Neuron (in vitro differentiated cells): Measurements from ENCODE around the gene DCAF15.

Experiments
- H2AFZ ChIP-seq: one replicate; pipeline ENCODE4 v1.6.1; 2013; ENCODE audit warnings: low read depth, mild to moderate bottlenecking, inconsistent platforms, low read length, moderate library complexity
- H3K27me3 ChIP-seq: one replicate; pipeline ENCODE4 v1.6.1; 2013; ENCODE audit warnings: low read length; ENCODE audit not compliant: insufficient read depth
- H3K36me3 ChIP-seq: one replicate; pipeline ENCODE4 v1.6.1; 2013; ENCODE audit warnings: low read length; ENCODE audit not compliant: insufficient read depth
- H3K4me1 ChIP-seq: one replicate; pipeline ENCODE4 v1.6.1; 2013; ENCODE audit warnings: low read length; ENCODE audit not compliant: insufficient read depth
- H3K4me3 ChIP-seq: 2 replicates; pipeline ENCODE4 v1.5.1; 2013; ENCODE audit warnings: mild to moderate bottlenecking, low read length, moderate library complexity
- H3K9me3 ChIP-seq: one replicate; pipeline ENCODE4 v1.6.1; 2013; ENCODE audit warnings: low read length

DCAF15 gene, protein sequence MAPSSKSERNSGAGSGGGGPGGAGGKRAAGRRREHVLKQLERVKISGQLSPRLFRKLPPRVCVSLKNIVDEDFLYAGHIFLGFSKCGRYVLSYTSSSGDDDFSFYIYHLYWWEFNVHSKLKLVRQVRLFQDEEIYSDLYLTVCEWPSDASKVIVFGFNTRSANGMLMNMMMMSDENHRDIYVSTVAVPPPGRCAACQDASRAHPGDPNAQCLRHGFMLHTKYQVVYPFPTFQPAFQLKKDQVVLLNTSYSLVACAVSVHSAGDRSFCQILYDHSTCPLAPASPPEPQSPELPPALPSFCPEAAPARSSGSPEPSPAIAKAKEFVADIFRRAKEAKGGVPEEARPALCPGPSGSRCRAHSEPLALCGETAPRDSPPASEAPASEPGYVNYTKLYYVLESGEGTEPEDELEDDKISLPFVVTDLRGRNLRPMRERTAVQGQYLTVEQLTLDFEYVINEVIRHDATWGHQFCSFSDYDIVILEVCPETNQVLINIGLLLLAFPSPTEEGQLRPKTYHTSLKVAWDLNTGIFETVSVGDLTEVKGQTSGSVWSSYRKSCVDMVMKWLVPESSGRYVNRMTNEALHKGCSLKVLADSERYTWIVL

DNA sequence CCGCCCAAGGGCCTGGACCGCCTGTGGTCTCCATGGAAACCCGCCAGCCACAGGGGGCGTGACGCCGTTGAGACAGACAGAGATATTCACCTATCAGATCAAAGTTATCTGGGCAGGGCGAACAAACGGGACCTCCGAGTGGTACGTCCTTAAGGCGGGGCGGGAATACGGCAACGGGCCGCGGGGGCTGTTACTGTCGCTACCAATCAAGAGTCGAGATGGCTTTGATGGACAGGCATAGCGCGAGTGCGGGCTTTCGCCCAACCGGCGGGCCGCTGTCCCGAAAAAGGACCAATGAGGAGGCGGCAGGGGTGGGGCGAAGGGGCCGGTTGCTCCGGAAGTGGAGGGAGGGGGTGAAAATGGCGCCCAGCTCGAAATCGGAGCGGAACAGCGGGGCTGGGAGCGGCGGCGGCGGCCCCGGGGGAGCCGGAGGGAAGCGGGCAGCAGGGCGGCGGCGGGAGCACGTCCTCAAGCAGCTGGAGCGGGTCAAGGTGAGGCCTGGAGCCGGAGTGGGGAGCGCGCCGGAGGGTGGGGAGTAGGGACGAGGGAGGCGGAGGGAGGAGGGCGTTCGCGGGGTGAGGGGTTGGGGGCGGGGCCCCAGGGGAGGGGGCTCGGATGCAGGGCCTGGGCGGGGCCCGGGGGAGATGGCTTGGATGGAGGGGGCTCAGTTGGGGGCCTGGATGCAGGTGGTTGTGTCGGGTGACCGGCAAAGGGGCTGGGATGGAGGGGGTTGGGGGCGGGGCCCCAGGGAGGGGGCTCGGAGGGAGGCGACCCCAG lies at the start of gene DCAF15:
Gene DCAF15, plus strand, starts transcription at position 356 of the 777 bp plus-strand sequence. Its CDS starts 4 bp downstream, at position 360.
- H3K4me3 ChIP-seq = peak within 1 kb of the TSS; percentile 89
- H3K9me3 ChIP-seq = no peaks in the 10 kb centered on the region
- peaks cover 7% of the 10 kb centered on the region for H3K4me1 ChIP-seq
- peak within 1 kb of the TSS; percentile 35 for H2AFZ ChIP-seq
- no peaks in the 10 kb centered on the region for H3K27me3 ChIP-seq
- H3K36me3 ChIP-seq = peaks cover 31% of the 10 kb centered on the region

DNA sequence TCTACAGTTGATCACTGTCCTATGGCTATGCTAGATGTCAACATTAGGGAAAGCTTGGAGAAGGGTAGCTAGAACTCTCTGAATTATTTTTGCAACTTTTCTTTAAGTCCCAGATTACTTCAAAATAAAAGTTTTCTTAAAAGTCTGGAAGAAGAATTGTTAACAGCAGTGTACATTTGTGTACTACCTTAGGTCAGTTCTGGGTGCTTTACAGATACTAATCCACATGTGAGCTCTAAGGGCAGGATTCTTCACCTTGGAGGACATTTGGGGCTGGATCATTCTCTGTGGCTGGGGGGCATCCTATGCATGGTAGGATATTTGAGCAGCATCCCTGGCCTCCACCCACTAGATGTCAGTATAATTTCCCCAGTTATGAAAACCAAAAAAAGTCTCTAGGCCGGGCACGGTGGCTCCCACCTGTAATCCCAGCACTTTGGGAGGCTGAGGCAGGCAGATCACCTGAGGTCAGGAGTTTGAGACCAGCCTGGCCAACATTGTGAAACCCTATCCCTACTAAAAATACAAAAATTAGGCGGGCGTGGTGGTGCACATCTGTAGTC lies 49.2 kb upstream of the DCAF15 start:
- Histone ChIP-seq H3K36me3 (no peaks in the 10 kb centered on the region), H3K9me3 (no peaks in the 10 kb centered on the region), H3K4me1 (no peaks in the 10 kb centered on the region), H3K27me3 (no peaks in the 10 kb centered on the region), H2AFZ (no peak overlapping the region), H3K4me3 (no peak overlapping the region)

DNA sequence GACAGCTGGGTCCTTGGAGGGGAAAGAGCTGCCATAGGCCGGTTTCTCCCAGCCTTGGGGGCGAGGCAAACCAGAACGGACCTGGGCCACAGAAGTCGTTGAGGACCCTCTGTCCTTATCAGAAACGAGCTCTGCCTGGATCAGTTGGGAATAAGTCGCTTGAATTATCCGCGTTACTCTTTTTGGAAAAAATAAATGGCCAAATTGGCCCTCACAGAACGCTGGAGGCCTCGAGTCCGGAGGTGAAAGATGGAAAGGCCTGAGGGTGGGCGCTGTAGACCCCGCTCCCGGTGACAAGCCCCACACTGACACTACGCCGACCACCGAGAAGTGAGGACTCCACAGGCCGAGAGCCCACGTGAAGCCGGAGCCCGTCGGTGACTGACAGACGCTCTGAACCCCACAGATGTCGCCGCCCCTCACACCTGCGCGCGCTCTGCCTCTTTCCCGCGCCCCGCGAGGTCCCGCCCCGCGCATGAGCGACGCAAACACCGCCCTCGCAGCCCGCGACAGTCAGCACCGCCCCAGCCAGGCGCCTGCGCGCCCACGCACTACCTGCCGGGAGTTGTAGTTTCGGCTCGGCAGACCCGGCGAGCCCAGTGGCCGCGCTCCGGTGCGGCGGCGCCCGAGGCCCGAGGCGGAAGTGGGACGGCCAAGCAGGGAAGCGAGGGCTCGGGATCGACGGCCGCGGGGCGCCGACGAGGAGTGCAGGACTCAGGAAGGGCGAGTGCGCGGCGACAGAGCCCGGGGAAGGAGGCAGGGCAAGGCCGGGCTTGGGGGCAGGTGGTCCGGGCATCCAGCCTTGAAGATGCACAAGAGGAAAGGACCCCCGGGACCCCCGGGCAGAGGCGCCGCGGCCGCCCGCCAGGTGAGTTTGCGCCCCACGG lies 46.4 kb upstream of the DCAF15 start, which contains the start of the genes BRME1 and CC2D1A:
Gene BRME1, minus strand, starts transcription at position 484 of the 887 bp plus-strand sequence. CDS start 1,225 bp downstream, outside the sequence.
Gene CC2D1A, plus strand, starts transcription at position 568 of the 887 bp plus-strand sequence. Its CDS starts 241 bp downstream, at position 809.
- H3K4me1 ChIP-seq = no peaks in the 10 kb centered on the region
- H3K4me3 ChIP-seq = peak within 1 kb of the TSS; percentile 78
- peak within 1 kb of the TSS; percentile 90 for H2AFZ ChIP-seq
- no peaks in the 10 kb centered on the region for H3K27me3 ChIP-seq
- peaks cover 10% of the 10 kb centered on the region for H3K36me3 ChIP-seq
- H3K9me3 ChIP-seq = no peaks in the 10 kb centered on the region

DNA sequence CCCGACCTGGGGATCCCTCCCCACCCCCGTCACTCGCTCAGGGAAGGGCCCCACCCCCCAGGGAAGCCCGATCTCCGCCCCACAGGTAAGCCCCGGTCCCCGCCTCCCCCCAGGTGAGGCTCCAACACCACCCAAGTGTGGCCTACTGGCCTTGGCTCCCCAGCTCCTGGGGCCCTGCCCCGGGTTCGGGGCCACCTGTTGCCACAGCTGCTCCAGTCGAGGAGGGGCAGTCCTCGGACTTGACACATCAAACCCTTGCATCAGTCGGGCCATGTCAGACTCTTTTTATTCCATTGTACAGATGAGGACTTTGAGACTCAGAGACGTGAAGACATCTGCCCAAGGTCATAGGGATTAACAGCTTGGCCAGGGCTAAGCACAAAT lies 45.8 kb upstream of the DCAF15 start:
- no peaks in the 10 kb centered on the region for H3K9me3 ChIP-seq
- H3K4me1 ChIP-seq = no peaks in the 10 kb centered on the region
- peak overlapping the region; percentile 78 for H3K4me3 ChIP-seq
- H3K36me3 ChIP-seq = peaks cover 14% of the 10 kb centered on the region
- no peaks in the 10 kb centered on the region for H3K27me3 ChIP-seq
- H2AFZ ChIP-seq = peak overlapping the region; percentile 90

DNA sequence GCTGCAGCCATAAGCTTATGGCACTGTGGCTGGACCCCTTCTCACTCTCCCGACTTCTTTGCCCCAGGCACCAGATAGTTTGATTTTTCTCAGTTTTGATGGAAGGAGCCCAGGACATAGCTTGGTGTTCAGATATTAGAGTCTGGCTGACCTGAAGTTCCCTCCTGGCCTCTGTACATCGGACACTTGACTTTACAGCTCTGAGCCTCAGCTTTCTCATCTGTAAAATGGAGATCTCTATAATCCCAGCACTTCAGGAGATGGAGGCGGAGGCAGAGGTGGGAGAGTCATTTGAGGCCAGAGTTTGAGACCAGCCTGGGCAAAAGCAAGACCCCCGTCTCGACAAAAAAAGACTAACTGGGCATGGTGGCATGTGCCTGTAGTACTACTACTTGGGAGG lies 45.4 kb upstream of the DCAF15 start:
- H3K9me3 ChIP-seq = no peaks in the 10 kb centered on the region
- H3K4me1 ChIP-seq = no peaks in the 10 kb centered on the region
- H2AFZ ChIP-seq = no peak overlapping the region
- H3K4me3 ChIP-seq = peak overlapping the region; percentile 78
- no peaks in the 10 kb centered on the region for H3K27me3 ChIP-seq
- H3K36me3 ChIP-seq = peaks cover 14% of the 10 kb centered on the region

DNA sequence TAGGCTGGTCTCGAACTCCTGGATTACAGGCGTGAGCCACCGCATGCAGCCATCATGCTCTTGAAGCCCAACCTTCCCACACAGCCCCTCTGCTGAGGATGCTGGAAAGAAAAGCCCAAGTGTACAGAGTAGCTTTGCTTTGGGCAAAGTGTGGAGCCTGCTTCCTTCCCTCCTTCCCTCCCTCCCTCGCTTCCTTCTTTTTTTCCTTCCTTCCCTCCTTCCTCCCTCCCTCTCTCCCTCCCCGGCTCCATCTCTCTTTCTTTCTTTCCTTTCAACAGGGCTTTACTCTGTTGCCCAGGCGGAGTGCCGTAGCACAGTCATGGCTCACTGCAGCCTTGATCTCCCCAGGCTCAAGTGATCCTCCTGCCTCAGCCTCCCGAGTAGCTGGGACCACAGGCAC lies 43.6 kb upstream of the DCAF15 start:
- Histone ChIP-seq H3K9me3 (no peaks in the 10 kb centered on the region), H3K27me3 (no peaks in the 10 kb centered on the region), H2AFZ (no peak overlapping the region), H3K4me1 (no peaks in the 10 kb centered on the region), H3K4me3 (no peak overlapping the region), H3K36me3 (peaks cover 29% of the 10 kb centered on the region)

DNA sequence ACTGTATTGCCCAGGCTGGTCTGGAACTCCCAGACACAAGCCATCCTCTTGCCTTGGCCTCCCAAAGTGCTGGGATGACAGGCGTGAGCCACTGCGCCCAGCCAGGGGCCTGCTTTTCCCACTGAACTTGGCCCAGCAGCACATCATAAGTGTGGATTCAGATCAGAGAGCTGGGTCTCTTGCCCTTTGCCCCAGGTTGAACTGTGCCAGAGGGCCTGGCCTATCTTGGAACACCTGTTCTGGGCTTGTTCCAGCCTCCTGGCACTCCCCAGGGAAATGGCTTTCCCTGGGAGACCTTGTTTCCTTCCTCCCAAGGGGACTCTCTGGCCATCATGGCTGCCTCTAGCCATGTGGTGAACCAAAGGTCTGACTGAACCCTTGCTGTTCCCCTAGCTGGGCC lies 42.9 kb upstream of the DCAF15 start:
- Histone ChIP-seq H2AFZ (no peak overlapping the region), H3K27me3 (no peaks in the 10 kb centered on the region), H3K4me1 (no peaks in the 10 kb centered on the region), H3K9me3 (no peaks in the 10 kb centered on the region), H3K36me3 (peaks cover 29% of the 10 kb centered on the region), H3K4me3 (no peak overlapping the region)

- no peaks in the 10 kb centered on the region for H3K27me3 ChIP-seq
- H3K9me3 ChIP-seq = no peaks in the 10 kb centered on the region
- H2AFZ ChIP-seq = no peak overlapping the region
- no peak overlapping the region for H3K4me3 ChIP-seq
- peaks cover 49% of the 10 kb centered on the region for H3K36me3 ChIP-seq
- no peaks in the 10 kb centered on the region for H3K4me1 ChIP-seq
These were observed 39.0 kb upstream of the DCAF15 start for GRCh38 chr19:13913352-13913751.

DNA sequence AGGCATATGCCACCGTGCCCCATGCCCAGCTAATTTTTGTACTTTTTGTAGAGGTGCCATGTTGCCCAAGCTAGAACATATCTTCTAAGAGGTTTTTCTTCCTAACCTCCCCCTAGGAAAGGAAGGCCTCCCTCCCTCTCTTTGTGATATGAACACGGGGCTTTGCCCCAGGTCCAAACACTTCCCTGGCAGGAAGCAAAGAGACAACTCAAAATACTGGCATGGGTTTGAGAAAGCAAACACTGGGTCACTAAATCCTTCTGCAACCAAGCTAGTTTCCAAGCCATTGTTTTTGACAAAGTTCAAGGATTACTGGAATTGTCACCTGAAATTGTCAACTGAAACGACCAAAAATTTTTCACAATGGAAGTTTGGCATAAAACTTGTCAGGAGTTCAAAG lies 37.5 kb upstream of the DCAF15 start:
- no peaks in the 10 kb centered on the region for H3K4me1 ChIP-seq
- no peak overlapping the region for H2AFZ ChIP-seq
- H3K36me3 ChIP-seq = peaks cover 51% of the 10 kb centered on the region
- H3K4me3 ChIP-seq = no peak overlapping the region
- H3K9me3 ChIP-seq = no peaks in the 10 kb centered on the region
- H3K27me3 ChIP-seq = no peaks in the 10 kb centered on the region

DNA sequence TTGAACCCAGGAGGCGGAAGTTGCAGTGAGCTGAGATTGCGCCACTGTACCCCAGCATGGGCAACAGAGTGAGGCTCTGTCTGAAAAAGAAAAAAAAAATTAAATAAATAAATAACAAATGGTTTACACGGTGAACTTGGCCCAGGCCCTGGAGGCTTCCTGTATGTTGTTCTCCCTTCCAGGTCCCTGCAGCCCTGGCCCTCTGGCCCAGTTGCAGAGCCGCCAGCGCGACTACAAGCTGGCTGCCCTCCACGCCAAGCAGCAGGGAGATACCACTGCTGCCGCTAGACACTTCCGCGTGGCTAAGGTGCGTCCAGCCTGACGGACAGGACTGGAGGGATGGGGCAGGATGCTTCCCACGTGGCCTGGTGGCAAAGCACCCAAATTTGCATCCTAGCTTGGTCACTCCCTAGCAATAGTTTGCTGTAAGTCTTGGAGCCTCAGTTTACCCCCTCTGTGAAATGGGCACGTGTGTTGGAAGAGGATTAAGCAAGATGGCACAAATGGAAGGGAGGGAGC lies 34.4 kb upstream of the DCAF15 start:
- Histone ChIP-seq H3K36me3 (peaks cover 53% of the 10 kb centered on the region), H3K9me3 (peaks cover 7% of the 10 kb centered on the region), H3K4me3 (no peak overlapping the region), H3K4me1 (no peaks in the 10 kb centered on the region), H3K27me3 (no peaks in the 10 kb centered on the region), H2AFZ (no peak overlapping the region)

- Histone ChIP-seq H3K4me3 (no peak overlapping the region), H3K36me3 (peaks cover 54% of the 10 kb centered on the region), H2AFZ (no peak overlapping the region), H3K27me3 (no peaks in the 10 kb centered on the region), H3K4me1 (no peaks in the 10 kb centered on the region), H3K9me3 (peaks cover 7% of the 10 kb centered on the region)
These were observed 33.4 kb upstream of the DCAF15 start for GRCh38 chr19:13918726-13919411.
